ENCODE measurements around the gene IPMK.

- TF ChIP-seq POLR2A (IDR thresholded peaks at IDR 0.05; ENCODE audit: borderline replicate concordance, extremely low read depth, insufficient read depth, insufficient read length) (no peak), CTCF (IDR thresholded peaks at IDR 0.05 in 2 of 3, conservative IDR thresholded peaks at IDR 0.05 in 1 of 3; ENCODE audit: borderline replicate concordance in 1 of 3, insufficient read depth in 1 of 3, low read depth in 2 of 3, low read length in 2 of 3) (no peak), SIN3A (IDR thresholded peaks at IDR 0.05; ENCODE audit: low read depth) (no peak), POLR2AphosphoS5 (IDR thresholded peaks at IDR 0.05; ENCODE audit: low read depth, low read length) (no peak), ZFX (IDR thresholded peaks at IDR 0.05) (no peak), ZNF274 (IDR thresholded peaks at IDR 0.05; ENCODE audit: low read depth, low read length) (no peak), ATF3 (IDR thresholded peaks at IDR 0.05) (no peak), CBX3 (IDR thresholded peaks at IDR 0.05; ENCODE audit: low read depth) (no peak)
- TF ChIP-seq, protein P1, sequence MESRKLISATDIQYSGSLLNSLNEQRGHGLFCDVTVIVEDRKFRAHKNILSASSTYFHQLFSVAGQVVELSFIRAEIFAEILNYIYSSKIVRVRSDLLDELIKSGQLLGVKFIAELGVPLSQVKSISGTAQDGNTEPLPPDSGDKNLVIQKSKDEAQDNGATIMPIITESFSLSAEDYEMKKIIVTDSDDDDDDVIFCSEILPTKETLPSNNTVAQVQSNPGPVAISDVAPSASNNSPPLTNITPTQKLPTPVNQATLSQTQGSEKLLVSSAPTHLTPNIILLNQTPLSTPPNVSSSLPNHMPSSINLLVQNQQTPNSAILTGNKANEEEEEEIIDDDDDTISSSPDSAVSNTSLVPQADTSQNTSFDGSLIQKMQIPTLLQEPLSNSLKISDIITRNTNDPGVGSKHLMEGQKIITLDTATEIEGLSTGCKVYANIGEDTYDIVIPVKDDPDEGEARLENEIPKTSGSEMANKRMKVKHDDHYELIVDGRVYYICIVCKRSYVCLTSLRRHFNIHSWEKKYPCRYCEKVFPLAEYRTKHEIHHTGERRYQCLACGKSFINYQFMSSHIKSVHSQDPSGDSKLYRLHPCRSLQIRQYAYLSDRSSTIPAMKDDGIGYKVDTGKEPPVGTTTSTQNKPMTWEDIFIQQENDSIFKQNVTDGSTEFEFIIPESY (IDR thresholded peaks at IDR 0.05; ENCODE audit: extremely low read depth, insufficient replicate concordance, low read length) = no peak
- TF ChIP-seq, protein P2, sequence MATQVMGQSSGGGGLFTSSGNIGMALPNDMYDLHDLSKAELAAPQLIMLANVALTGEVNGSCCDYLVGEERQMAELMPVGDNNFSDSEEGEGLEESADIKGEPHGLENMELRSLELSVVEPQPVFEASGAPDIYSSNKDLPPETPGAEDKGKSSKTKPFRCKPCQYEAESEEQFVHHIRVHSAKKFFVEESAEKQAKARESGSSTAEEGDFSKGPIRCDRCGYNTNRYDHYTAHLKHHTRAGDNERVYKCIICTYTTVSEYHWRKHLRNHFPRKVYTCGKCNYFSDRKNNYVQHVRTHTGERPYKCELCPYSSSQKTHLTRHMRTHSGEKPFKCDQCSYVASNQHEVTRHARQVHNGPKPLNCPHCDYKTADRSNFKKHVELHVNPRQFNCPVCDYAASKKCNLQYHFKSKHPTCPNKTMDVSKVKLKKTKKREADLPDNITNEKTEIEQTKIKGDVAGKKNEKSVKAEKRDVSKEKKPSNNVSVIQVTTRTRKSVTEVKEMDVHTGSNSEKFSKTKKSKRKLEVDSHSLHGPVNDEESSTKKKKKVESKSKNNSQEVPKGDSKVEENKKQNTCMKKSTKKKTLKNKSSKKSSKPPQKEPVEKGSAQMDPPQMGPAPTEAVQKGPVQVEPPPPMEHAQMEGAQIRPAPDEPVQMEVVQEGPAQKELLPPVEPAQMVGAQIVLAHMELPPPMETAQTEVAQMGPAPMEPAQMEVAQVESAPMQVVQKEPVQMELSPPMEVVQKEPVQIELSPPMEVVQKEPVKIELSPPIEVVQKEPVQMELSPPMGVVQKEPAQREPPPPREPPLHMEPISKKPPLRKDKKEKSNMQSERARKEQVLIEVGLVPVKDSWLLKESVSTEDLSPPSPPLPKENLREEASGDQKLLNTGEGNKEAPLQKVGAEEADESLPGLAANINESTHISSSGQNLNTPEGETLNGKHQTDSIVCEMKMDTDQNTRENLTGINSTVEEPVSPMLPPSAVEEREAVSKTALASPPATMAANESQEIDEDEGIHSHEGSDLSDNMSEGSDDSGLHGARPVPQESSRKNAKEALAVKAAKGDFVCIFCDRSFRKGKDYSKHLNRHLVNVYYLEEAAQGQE (IDR thresholded peaks at IDR 0.05; ENCODE audit: low read depth) = no peak
Observed at GRCh38 chr10:58305821-58306220, 38.1 kb upstream of the IPMK start.

Data from HCT116 (cell line).